Skeletal muscle satellite cell (primary cell): ENCODE results near the gene MAMDC4.
"Not testable (repeated sequence)": the region's sequence is repeated elsewhere in the genome, so short reads cannot be mapped to it uniquely, and the experiment has no call there.

ENCODE experiments used
- H3K27me3 ChIP-seq: 2 replicates; pipeline ENCODE4 v1.7.0; 2013; ENCODE audit warnings: low read length; ENCODE audit not compliant: control insufficient read depth, insufficient read depth
- H3K36me3 ChIP-seq: 2 replicates; pipeline ENCODE4 v1.7.0; 2013; ENCODE audit warnings: mild to moderate bottlenecking, control low read depth, low read length; ENCODE audit not compliant: insufficient read depth
- H3K4me1 ChIP-seq: 2 replicates; pipeline ENCODE4 v1.7.0; 2013; ENCODE audit warnings: low read length; ENCODE audit not compliant: control insufficient read depth, insufficient read depth
- H3K4me2 ChIP-seq: 2 replicates; pipeline ENCODE4 v1.7.0; 2013; ENCODE audit warnings: mild to moderate bottlenecking, low read length
- H3K4me3 ChIP-seq: 2 replicates; pipeline ENCODE4 v1.7.0; 2013; ENCODE audit warnings: low read length
- H3K9ac ChIP-seq: 2 replicates; pipeline ENCODE4 v1.7.0; 2013; ENCODE audit warnings: mild to moderate bottlenecking, low read depth, low read length, moderate library complexity
- H3K9me3 ChIP-seq: replicated peaks from 2 replicates; pipeline ENCODE4 v1.7.0; 2013; ENCODE audit warnings: mild to moderate bottlenecking, control low read depth, low read length

The MAMDC4 gene

DNA sequence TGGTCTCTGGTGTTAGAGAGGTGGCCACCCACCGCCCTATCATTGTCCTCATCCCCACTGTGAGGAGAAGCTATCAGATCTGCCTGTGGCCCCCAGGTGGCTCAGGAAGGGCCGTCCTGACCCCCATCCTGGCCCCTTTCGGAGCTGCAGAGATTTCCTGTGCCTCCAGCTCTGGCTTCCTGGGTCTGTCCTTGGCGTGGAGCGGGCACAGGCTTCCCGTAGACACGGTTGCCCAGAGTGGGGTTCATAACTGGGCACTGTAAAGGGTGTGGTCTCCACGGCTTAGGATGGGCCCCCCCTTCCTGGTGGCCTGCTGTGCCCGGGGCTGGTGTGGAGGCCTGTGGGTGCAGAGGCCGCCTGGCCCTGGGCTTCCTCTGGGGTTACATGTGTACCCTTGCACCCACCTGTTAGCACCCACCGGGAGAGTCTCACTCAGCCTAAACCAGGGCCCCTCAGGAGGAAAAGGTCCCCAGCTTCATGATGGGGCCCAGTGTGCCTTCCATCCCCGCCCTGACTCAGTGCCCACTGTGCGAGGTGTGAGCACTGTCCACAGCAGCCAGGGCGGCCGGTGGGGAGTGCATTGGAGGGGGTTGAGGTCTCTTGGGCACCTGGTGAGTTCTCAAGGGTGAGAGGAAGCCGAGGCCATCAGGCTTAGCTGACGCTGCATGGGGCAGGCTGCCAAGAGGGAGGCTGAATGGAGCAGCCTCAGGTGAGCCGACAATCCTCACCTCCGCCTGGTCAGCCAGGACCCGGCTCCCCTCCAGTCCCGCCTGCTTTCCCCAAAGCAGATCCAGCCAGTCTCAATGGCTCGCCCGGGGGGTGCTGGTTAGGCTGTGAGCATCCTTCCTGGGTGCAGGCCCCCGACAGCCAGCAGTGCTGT is 25.2 kb upstream of the MAMDC4 start:
- no peak overlapping the region for H3K9ac ChIP-seq
- no peaks in the 10 kb centered on the region for H3K4me1 ChIP-seq
- H3K36me3 ChIP-seq: peaks cover 53% of the 10 kb centered on the region
- no peaks in the 10 kb centered on the region for H3K27me3 ChIP-seq
- H3K9me3 ChIP-seq: no peaks in the 10 kb centered on the region
- no peak overlapping the region for H3K4me2 ChIP-seq
- no peak overlapping the region for H3K4me3 ChIP-seq

DNA sequence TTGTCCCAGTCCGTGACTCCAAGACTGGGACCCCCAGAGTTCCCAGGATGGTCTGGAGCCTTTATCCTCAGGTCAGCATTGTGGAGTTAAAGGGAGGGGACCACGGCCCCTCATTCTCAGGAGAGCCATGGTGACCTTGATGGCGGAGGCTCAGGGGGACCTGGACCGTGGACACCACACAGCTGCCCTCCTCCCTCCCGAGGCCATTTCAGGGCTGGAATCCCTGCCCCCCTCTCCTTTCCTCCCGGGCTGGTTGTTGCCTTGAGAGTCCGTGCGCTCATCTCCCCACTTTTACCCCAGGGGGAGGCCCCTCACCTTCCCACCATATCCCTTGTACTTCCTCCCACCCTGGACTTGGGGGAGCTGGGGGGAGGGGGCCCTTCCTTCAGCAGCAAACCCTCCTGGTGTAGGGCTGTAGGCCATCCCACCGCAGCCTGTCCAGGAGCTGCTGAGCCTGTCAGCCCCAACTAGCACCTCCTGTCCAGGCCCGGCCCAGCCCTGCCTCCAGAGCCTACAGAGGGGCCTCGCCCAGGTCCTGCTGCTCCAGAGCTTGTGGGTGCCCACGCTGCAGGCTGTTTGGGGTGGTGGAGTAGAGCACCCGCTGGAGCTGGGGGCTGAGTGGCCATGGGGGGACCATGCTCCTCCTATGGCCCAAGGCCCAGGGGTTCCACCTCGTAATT is 24.2 kb upstream of the MAMDC4 start:
- Histone ChIP-seq H3K27me3 (no peaks in the 10 kb centered on the region), H3K4me2 (no peak overlapping the region), H3K4me3 (no peak overlapping the region), H3K36me3 (peaks cover 59% of the 10 kb centered on the region), H3K9ac (no peak overlapping the region), H3K4me1 (no peaks in the 10 kb centered on the region), H3K9me3 (no peaks in the 10 kb centered on the region)

DNA sequence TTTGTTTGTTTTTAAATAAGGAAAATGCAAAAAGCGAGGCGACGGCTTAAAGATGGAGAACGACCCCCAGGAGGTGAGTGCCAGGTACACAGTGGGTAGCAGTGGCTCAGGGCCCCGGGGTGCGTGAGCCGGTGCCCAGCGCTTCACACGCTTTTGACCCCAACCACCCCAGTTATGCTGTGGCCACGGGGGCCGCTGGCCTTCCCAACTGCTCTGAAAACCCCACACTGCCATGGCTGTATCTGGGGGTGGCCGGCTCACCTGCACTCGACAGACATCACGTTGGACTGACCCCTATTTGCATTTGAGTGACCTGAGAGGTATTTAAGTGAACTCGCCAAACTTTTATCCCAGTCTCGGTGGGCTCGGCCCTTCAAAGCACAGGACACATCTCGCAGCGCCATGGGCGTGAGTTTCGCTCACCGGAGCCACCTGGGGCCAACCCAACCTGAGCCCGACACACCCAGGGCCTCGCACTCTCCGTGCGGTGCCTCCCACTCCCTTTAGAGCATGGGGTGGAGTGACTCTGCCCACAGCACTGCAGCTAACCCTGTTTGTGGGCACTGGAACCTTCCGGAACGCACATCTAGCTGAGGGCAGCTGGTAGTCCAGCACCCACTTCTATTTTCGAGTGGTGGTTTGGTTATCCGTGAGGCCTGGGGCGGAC is 23.5 kb upstream of the MAMDC4 start:
- no peaks in the 10 kb centered on the region for H3K9me3 ChIP-seq
- H3K9ac ChIP-seq: no peak overlapping the region
- H3K4me1 ChIP-seq: no peaks in the 10 kb centered on the region
- H3K4me2 ChIP-seq: no peak overlapping the region
- no peaks in the 10 kb centered on the region for H3K27me3 ChIP-seq
- H3K36me3 ChIP-seq: peaks cover 58% of the 10 kb centered on the region
- H3K4me3 ChIP-seq: no peak overlapping the region

DNA sequence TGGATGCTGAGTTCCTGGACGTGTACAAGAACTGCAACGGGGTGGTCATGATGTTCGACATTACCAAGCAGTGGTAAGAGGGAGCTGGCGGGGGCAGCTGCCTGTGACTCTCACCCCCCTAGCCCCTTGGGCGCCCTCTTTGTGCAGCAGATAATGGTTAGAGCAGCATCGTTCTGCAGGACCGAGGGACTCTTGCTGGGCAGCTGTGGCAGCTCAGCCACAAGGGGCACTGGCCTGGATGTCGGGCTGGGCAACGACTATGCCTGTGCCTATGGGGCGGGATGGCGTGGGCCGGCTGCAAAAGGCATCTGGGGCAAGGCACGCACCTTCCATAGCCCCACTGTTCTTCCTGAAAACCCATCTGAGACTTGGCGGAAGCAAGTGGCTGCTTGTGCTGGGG is 22.7 kb upstream of the MAMDC4 start:
- no peak overlapping the region for H3K9ac ChIP-seq
- H3K27me3 ChIP-seq: no peaks in the 10 kb centered on the region
- no peaks in the 10 kb centered on the region for H3K4me1 ChIP-seq
- peaks cover 53% of the 10 kb centered on the region for H3K36me3 ChIP-seq
- H3K4me2 ChIP-seq: no peak overlapping the region
- no peak overlapping the region for H3K4me3 ChIP-seq
- H3K9me3 ChIP-seq: no peaks in the 10 kb centered on the region

DNA sequence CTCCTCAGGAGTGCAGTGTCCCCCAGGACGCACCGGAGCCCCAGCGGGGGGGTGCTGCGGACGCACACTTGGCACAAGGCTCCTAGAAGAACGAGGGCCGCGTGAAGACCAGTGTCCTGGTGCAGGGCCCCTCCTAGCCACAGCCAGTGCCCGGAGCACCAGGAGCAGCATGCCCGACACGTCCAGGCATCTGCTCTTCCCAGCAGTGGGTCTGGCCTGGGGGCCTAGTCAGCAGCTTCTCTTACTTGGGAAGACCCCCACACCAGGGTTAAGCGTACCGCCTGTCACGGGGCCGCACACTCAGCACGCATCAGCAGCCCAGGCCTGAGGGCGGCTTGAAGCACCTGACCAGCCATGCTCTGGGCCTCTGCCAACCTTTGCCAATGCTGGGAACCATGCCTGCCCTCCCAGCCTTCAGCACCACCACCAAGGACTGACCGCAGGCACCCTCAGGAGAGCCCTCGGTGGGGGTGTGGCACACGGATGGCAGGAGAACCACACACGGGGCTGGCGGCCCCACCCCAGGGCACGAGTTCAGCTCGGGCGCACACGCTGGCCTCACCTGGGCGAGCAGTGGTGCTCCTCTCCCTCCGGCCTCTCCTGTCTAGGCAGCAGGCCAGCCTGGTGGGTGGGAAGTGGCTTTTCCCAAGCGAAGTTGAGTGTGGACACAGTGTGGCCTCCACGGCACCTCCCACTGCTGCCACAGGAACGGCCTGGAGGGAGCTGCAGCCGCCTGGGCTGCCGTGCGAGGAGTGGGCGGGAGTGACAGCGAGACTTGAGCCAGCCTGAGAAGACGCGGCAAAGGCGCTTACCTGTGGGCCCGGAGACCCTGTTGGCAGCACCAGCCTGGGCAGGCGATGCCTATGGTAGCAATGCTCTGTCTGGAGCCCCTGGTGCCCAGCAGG is 21.9 kb upstream of the MAMDC4 start:
- no peaks in the 10 kb centered on the region for H3K9me3 ChIP-seq
- H3K4me2 ChIP-seq: no peak overlapping the region
- no peaks in the 10 kb centered on the region for H3K4me1 ChIP-seq
- H3K36me3 ChIP-seq: peaks cover 53% of the 10 kb centered on the region
- H3K9ac ChIP-seq: no peak overlapping the region
- no peak overlapping the region for H3K4me3 ChIP-seq
- H3K27me3 ChIP-seq: no peaks in the 10 kb centered on the region

DNA sequence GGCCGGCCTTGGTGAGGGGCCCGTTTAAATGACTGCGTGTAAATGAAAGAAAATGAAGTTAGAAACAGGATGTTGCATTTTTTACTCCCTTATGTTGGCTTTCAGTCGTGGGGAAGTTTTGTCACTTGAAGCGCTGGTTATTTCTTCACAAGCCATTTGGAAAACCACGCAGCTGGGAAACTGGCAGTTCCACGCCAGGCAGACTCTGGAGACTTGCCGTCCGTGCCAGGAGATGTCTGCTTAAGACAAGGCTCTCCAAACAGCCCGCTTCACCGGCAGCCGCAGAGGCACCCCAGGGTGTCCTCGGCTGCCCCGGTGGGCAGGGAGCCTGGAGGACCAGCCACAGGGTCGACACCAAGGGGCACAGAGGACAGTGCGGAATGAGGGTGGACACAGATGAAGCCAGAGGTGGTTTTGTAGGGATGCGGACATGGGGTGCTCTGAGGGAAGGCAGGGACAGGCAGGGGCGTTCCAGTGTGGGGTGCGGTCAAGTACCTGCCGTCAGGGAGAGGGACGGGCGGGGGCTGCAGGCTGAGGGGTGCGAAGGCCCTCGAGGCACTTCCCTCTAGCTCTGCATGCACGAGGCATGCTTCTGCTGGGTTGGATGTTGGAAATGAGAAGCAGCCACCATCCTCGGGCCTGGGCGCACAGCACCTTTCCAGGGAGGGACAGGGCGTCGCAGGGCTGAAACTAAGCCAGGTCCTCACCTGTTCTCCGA is 21.0 kb upstream of the MAMDC4 start:
- no peaks in the 10 kb centered on the region for H3K27me3 ChIP-seq
- H3K4me1 ChIP-seq: no peaks in the 10 kb centered on the region
- H3K36me3 ChIP-seq: peaks cover 45% of the 10 kb centered on the region
- H3K9me3 ChIP-seq: no peaks in the 10 kb centered on the region
- H3K9ac ChIP-seq: no peak overlapping the region
- H3K4me2 ChIP-seq: no peak overlapping the region
- H3K4me3 ChIP-seq: no peak overlapping the region

DNA sequence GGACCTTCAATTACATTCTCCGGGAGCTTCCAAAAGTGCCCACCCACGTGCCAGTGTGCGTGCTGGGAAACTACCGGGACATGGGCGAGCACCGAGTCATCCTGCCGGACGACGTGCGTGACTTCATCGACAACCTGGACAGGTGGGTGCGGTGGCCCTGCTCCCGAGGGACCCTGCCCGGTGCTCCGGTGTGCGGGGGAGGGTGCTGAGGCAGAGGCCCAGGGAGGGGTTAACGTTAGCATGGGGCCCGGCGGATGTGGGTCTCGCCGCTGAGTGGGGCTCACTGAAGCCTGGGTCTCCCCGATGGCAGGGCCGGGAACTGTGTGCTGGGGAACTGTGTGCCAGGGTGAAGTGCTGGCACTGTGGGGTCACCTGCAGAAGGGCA is 20.4 kb upstream of the MAMDC4 start:
- no peak overlapping the region for H3K4me3 ChIP-seq
- H3K36me3 ChIP-seq: peaks cover 40% of the 10 kb centered on the region
- H3K9me3 ChIP-seq: no peaks in the 10 kb centered on the region
- H3K4me1 ChIP-seq: no peaks in the 10 kb centered on the region
- H3K9ac ChIP-seq: no peak overlapping the region
- no peaks in the 10 kb centered on the region for H3K27me3 ChIP-seq
- H3K4me2 ChIP-seq: no peak overlapping the region

DNA sequence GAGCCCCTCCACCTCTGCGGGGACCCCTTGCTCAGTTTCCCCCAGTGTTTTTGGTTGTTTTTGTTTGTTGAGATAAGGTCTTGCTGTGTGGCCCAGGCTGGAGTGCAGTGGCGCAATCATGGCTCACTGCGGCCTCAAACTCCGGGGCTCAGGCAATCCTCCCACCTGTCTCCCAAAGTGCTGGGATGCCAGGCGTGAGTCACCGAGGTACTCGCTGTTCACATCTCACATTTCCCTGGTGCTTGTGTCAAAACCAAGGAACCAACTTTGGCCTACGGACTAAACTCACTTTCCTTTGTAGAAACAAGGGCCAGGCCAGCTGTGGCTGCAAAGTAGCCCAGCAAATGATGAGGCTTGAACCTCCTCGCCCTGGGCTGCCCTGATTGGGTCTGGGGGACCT is 19.6 kb upstream of the MAMDC4 start:
- H3K36me3 ChIP-seq: peaks cover 38% of the 10 kb centered on the region
- H3K9ac ChIP-seq: no peak overlapping the region
- H3K9me3 ChIP-seq: no peaks in the 10 kb centered on the region
- H3K4me2 ChIP-seq: no peak overlapping the region
- no peaks in the 10 kb centered on the region for H3K27me3 ChIP-seq
- H3K4me3 ChIP-seq: no peak overlapping the region
- H3K4me1 ChIP-seq: no peaks in the 10 kb centered on the region

DNA sequence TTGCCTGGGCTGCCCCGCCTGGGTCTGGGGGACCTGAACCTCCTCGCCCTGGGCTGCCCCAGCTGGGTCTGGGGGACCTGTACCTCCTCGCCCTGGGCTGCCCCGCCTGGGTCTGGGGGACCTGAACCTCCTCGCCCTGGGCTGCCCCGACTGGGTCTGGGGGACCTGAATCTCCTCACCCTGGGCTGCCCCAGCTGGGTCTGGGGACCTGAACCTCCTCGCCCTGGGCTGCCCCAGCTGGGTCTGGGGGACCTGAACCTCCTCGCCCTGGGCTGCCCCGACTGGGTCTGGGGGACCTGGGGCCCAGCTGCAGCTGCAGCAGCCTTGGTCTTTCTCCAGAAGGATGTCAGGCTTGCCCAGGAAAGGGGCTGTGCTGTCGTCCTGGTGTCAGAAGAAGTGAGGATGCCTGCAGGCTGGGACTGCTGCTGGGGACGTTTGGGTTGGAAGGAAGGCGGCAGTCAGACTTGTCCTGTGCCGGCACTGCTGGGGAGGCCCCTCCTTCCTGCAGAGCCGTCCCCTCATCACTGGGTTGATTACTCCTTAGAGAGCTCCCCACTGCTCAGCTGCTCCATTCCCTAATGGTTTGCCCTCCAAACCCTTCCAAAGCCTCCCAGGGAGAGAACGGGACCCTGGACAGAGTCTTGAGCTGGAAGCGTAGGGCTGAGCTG is 18.6 kb upstream of the MAMDC4 start:
- H3K4me2 ChIP-seq, H3K27me3 ChIP-seq, H3K4me3 ChIP-seq, H3K9me3 ChIP-seq, H3K9ac ChIP-seq, H3K4me1 ChIP-seq: not testable (repeated sequence)
- H3K36me3 ChIP-seq: peaks cover 38% of the 10 kb centered on the region

DNA sequence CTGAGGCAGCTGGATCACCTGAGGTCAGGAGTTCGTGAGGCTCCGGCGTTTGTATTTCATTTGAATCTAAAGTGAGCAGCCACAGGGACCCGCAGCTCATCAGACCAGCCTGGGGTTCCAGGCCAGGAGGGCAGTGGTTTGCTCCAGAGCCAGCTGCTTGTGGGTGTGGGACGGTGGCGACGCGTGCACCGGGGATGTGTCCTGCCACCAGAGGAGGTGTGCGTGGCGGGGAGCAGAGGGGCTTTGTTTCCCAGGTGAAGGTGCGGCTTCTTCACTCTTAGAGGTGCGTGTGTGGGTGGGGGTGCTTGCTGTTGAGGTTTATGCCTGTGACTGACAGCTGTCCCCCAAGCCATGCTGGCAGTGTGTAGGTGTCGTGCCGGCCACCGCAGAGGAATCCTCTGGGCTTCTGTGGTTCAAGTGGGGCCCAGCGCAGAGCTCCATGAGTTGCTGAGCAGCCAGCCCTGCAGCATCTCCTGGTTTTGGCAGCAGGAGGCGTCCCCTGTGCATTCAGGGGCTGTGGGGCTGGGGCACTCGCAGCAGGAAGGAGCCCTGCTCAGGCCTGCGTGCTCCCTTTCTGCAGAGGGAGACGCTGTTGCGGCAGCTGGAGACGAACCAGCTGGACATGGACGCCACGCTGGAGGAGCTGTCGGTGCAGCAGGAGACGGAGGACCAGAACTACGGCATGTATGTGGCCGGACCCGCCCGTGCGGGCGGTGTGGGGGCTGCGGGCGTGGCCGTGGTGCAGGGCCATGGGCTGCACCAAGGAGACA is 16.8 kb upstream of the MAMDC4 start:
- Histone ChIP-seq H3K27me3 (no peaks in the 10 kb centered on the region), H3K36me3 (peaks cover 33% of the 10 kb centered on the region), H3K4me3 (no peak overlapping the region), H3K4me2 (no peak overlapping the region), H3K4me1 (peaks cover 14% of the 10 kb centered on the region), H3K9me3 (no peaks in the 10 kb centered on the region), H3K9ac (no peak overlapping the region)
